HepG2 (cell line): ENCODE data around the gene ANK3. TPM values are rescaled to one million over a fixed set of nuclear protein-coding genes. Genes with fewer than 3 reads are reported as not detected.

Source experiments
- AHDC1 ChIP-seq: sonication (generic); formaldehyde crosslinking; IDR thresholded peaks from 2 replicates; pipeline ENCODE4 v1.5.1; 2020; ENCODE audit warnings: mild to moderate bottlenecking, missing genetic modification reagents, borderline replicate concordance
- ATAD3A ChIP-seq: sonication (generic); formaldehyde crosslinking; IDR thresholded peaks from 2 replicates; pipeline ENCODE4 v1.4.0; 2020; ENCODE audit warnings: missing genetic modification reagents
- ERF ChIP-seq: IDR thresholded peaks from 2 replicates; pipeline ENCODE4 v1.6.1; 2018; ENCODE audit warnings: missing biosample characterization, missing genetic modification reagents
- RCOR2 ChIP-seq: IDR thresholded peaks from 2 replicates; pipeline ENCODE4 v1.6.1; 2016; ENCODE audit warnings: missing biosample characterization, missing genetic modification reagents
- TFE3 ChIP-seq: IDR thresholded peaks from 2 replicates; pipeline ENCODE4 v1.6.1; 2016
- ZFP41 ChIP-seq: sonication (generic); formaldehyde crosslinking; IDR thresholded peaks from 2 replicates; pipeline ENCODE4 v1.4.0; 2020; ENCODE audit warnings: mild to moderate bottlenecking, missing genetic modification reagents, borderline replicate concordance
- ZNF234 ChIP-seq: sonication (generic); formaldehyde crosslinking; conservative IDR thresholded peaks from 2 replicates; pipeline ENCODE4 v1.5.1; 2020; ENCODE audit warnings: mild to moderate bottlenecking, missing genetic modification reagents
- ZNF569 ChIP-seq: sonication (generic); formaldehyde crosslinking; IDR thresholded peaks from 2 replicates; pipeline ENCODE4 v1.5.0; 2020; ENCODE audit warnings: mild to moderate bottlenecking, missing genetic modification reagents, moderate library complexity, borderline replicate concordance
- polyA plus RNA-seq, 8 experiments: library from polyadenylated mRNA; depleted of rRNA in 3 of 8; stranded (reverse) in 7 of 8; unstranded in 1 of 8; fragments of >200 nt; fragmentation: Illumina TruSeq in 4 of 8; extraction: Trizol in 4 of 8; gene quantifications; 2 replicates each; pipeline versions ENCODE4 v1.2.1 to v1.2.3, GENCODE V29; 2011 to 2016; ENCODE audit warnings: low read depth in 4 of 8, missing spikeins in 1 of 8, mixed read lengths in 1 of 8; ENCODE audit not compliant: insufficient read depth in 1 of 8
- total RNA-seq, 5 experiments: library from RNA; depleted of rRNA; stranded (reverse); fragments of >200 nt; fragmentation: Illumina TruSeq; extraction: Trizol; gene quantifications; 2 replicates each; pipeline ENCODE4 v1.2.3, GENCODE V29; 2016; ENCODE audit warnings: low read depth in 1 of 5
- TF ChIP-seq, protein P1 (sequence below), 2 experiments: sonication (generic) in 1 of 2; formaldehyde crosslinking in 1 of 2; IDR thresholded peaks; 2 replicates each; pipeline versions ENCODE4 v1.6.1 to v1.9.0; 2014 to 2022; ENCODE audit warnings: antibody characterized with exemption in 1 of 2, borderline replicate concordance in 1 of 2, inconsistent platforms in 1 of 2, low read depth in 1 of 2, missing genetic modification reagents in 1 of 2
- TF ChIP-seq, protein P2 (sequence below): sonication (generic); formaldehyde crosslinking; IDR thresholded peaks from 2 replicates; pipeline ENCODE4 v1.4.0; 2020; ENCODE audit warnings: missing genetic modification reagents, mild to moderate bottlenecking, borderline replicate concordance

Gene ANK3
- total and polyA plus RNA-seq, 2 of the 13 experiments (the other 11 are each of a cell fraction or from before 2014, with no cell fraction given): not detected

DNA sequence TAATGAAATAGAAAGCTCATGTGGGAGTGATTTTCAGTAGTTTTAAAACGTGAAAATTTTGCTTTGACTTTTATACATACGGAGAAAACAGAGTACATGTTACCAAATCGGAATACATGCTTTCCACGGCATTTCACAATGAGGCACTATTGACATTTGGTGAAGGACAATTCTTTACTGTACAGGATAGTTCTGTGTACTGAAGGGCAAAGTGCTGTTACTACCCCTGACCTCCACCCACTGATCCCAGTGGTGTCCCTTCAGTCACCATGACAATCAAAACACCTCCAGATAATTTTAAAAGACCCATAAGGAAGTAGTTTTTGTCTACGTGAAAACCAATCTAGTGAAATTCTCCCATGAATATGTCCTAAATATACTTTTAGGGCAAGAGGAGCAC, 33.1 kb upstream of the ANK3 start (continued):
- TF ChIP-seq, protein P1, sequence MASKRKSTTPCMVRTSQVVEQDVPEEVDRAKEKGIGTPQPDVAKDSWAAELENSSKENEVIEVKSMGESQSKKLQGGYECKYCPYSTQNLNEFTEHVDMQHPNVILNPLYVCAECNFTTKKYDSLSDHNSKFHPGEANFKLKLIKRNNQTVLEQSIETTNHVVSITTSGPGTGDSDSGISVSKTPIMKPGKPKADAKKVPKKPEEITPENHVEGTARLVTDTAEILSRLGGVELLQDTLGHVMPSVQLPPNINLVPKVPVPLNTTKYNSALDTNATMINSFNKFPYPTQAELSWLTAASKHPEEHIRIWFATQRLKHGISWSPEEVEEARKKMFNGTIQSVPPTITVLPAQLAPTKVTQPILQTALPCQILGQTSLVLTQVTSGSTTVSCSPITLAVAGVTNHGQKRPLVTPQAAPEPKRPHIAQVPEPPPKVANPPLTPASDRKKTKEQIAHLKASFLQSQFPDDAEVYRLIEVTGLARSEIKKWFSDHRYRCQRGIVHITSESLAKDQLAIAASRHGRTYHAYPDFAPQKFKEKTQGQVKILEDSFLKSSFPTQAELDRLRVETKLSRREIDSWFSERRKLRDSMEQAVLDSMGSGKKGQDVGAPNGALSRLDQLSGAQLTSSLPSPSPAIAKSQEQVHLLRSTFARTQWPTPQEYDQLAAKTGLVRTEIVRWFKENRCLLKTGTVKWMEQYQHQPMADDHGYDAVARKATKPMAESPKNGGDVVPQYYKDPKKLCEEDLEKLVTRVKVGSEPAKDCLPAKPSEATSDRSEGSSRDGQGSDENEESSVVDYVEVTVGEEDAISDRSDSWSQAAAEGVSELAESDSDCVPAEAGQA (IDR thresholded peaks at IDR 0.05; ENCODE audit: low read depth): no peak
- TF ChIP-seq, protein P1 (CRISPR knock-in tag; IDR thresholded peaks at IDR 0.05; ENCODE audit: borderline replicate concordance): no peak
- TF ChIP-seq ZFP41 (CRISPR knock-in tag) (no peak), TFE3 (CRISPR knock-in tag) (no peak), ATAD3A (CRISPR knock-in tag) (no peak), ZNF234 (CRISPR knock-in tag) (no peak), ERF (CRISPR knock-in tag) (no peak), AHDC1 (CRISPR knock-in tag) (peak; percentile 88; the same call in 1 of the 2 replicates), RCOR2 (CRISPR knock-in tag) (no peak), ZNF569 (CRISPR knock-in tag) (no peak)
- TF ChIP-seq, protein P2, sequence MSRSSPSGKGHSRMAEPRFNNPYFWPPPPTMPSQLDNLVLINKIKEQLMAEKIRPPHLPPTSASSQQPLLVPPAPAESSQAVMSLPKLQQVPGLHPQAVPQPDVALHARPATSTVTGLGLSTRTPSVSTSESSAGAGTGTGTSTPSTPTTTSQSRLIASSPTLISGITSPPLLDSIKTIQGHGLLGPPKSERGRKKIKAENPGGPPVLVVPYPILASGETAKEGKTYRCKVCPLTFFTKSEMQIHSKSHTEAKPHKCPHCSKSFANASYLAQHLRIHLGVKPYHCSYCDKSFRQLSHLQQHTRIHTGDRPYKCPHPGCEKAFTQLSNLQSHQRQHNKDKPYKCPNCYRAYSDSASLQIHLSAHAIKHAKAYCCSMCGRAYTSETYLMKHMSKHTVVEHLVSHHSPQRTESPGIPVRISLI (CRISPR knock-in tag): no peak
